ENCODE data around the gene ASZ1.
"Not testable (repeated sequence)": the region's sequence is repeated elsewhere in the genome, so short reads cannot be mapped to it uniquely, and the experiment has no call there.

Gene ASZ1, protein sequence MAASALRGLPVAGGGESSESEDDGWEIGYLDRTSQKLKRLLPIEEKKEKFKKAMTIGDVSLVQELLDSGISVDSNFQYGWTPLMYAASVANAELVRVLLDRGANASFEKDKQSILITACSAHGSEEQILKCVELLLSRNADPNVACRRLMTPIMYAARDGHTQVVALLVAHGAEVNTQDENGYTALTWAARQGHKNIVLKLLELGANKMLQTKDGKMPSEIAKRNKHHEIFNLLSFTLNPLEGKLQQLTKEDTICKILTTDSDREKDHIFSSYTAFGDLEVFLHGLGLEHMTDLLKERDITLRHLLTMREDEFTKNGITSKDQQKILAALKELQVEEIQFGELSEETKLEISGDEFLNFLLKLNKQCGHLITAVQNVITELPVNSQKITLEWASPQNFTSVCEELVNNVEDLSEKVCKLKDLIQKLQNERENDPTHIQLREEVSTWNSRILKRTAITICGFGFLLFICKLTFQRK

GRCh38 chr7:117427258-117427701 lies at the start of gene ASZ1:
ASZ1 (minus strand) TSS chr7:117427493; CDS start chr7:117427460, 33 bp downstream.
- DNase-seq (ENCODE audit: low read depth, low spot score) = no peak

DNA sequence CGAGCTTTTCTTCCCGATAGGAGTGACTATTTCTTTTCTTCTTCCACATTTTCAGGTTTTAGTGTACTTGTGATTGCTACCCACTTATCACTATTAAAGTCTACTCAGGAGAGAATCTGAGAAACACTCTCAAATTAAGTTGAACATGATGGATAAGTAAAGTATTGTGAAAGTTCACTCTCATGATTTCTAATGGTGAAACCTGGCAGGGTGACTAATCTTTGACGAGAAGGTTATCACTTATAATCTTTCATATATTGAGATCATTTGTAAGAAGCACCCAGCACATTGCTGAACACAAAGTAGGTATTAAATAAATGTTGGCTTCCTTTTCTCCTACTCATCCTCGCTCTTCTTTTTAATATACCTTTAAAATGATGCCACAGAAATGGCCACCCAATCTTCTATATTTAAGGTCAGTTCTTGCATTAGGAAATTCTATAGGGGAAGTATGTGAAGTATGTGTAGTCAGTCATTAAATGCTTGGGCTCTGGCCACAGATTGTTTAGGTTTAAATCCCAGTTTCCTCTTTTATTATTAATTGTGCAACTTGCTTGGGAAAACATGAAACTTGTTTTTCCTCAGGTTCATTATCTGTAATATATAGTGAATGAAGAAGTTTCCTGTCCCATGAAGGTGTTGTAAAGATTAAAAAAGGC lies 49.4 kb upstream of the ASZ1 start:
- DNase-seq (ENCODE audit: low read depth, low spot score) = no peak

DNA sequence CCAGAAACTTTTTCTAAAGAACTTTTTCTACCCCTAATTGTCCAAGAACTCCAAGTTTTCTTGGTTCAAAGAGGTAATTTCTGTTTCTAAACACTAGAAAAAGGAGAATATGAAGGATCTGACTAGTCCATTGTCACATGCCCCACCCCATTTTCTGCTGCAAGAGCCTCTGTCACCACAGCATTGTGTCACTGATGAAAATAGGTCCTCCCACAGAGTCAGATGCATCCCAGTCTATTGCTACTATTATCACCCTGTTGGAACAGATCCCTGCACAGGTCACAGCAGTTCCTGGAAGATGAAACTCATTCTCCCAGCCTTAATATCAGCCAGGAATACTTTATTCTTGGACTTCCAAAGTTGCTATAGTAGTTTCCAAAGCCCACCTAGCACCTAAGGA lies 45.0 kb upstream of the ASZ1 start:
- DNase-seq (ENCODE audit: low read depth, low spot score) = no peak

GRCh38 chr7:117470777-117471176 lies 43.5 kb upstream of the ASZ1 start:
- no peak for DNase-seq (ENCODE audit: low read depth, low spot score)

GRCh38 chr7:117468174-117468573 lies 40.9 kb upstream of the ASZ1 start:
- no peak for DNase-seq (ENCODE audit: low read depth, low spot score)

GRCh38 chr7:117460815-117461214 lies 33.5 kb upstream of the ASZ1 start:
- not testable (repeated sequence) for DNase-seq (ENCODE audit: low read depth, low spot score)

DNA sequence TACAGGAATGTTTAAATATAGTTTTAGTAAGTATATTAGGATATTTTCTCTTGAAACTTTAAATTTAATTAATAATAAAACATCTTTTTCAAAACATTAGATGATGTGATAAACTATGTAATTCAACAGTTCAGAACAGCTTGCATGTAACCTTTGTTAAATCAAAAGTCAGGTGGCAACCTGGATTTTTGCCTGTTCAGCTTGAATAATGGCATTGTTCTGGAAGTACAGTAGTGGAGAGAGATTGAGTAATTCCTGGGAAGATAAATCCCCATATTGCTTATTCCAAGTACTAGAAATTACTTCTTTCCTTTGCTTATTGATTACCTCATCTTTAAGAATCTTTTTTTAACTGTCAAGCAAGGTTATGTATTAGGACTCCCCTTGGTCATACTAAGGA lies 32.4 kb upstream of the ASZ1 start:
- DNase-seq (ENCODE audit: low read depth, low spot score) = no peak

GRCh38 chr7:117458977-117459583 lies 31.8 kb upstream of the ASZ1 start:
- DNase-seq (ENCODE audit: low read depth, low spot score) = no peak

GRCh38 chr7:117448655-117449054 lies 21.4 kb upstream of the ASZ1 start:
- DNase-seq (ENCODE audit: low read depth, low spot score) = no peak

GRCh38 chr7:117446220-117446815 lies 19.0 kb upstream of the ASZ1 start:
- DNase-seq (ENCODE audit: low read depth, low spot score) = no peak

DNA sequence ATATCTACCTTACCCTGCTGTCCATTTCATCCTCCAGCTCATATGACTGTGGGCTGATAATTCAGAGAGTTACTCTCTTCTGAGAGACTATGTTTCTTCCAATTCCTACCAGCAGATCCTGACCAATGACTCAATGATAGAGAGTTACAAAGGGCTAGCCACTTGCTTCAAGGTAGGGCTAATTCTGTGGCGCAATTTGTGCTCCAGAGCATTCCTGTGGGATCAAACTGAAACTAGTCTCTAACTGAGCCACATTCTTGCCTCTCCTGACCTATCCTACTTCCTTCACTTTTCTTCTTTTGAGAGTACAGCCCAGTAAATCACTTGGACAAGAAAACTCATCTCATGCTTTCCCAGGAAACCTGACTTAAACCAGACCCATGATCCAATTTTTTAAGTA lies 17.9 kb upstream of the ASZ1 start:
- DNase-seq (ENCODE audit: low read depth, low spot score) = no peak

- no peak for DNase-seq (ENCODE audit: low read depth, low spot score)
Measured at GRCh38 chr7:117444646-117445045, 17.4 kb upstream of the ASZ1 start.

GRCh38 chr7:117435475-117436043 lies 8.3 kb upstream of the ASZ1 start:
- DNase-seq (ENCODE audit: low read depth, low spot score) = no peak

DNA sequence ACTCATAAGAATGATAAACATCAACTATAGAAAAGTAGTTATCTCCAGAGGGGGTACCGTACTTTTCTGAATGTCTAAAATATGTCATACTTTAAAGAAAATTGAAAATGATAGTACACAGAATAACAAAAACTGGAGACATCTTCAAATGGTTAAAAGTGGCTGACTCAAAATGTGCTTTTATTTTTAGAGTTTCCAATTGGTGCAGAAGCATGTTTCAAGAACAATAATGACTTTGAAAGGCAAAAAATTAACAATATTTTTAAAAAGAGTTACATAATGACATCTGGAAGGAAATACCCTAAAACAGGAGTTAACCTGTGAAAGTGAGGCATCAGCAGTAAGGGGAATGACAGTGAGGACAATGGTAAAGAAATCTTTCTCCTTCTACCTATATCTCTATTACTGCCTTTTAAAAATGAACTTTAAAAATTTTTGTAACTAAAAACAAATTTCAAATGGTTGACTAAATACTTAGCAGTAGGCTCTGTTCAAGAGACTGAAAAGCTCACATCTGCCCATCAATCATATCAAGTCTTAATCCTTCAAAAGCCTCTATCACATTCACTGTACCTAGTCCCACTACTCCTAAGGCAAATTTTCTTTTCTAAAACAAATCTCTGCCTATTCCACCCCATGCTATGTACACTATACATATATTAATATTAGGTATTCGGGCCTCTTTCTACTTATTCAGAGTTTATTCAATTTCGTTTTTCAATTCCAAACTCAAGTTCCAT lies 3.0 kb downstream of the ASZ1 start:
- DNase-seq (ENCODE audit: low read depth, low spot score) = no peak

DNA sequence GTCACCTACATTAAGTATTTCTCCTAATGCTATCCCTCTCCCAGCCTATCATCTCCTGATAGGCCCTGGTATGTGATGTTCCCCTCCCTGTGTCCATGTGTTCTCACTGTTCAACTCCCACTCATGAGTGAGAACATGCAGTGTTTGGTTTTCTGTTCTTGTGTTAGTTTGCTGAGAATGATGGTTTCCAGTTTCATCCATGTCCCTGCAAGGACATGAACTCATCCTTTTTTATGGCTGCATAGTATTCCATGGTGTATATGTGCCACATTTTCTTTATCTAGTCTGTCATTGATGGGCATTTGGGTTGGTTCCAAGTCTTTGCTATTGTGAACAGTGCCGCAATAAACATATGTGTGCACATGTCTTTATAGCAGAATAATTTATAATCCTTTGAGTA lies 12.7 kb downstream of the ASZ1 start:
- not testable (repeated sequence) for DNase-seq (ENCODE audit: low read depth, low spot score)

DNA sequence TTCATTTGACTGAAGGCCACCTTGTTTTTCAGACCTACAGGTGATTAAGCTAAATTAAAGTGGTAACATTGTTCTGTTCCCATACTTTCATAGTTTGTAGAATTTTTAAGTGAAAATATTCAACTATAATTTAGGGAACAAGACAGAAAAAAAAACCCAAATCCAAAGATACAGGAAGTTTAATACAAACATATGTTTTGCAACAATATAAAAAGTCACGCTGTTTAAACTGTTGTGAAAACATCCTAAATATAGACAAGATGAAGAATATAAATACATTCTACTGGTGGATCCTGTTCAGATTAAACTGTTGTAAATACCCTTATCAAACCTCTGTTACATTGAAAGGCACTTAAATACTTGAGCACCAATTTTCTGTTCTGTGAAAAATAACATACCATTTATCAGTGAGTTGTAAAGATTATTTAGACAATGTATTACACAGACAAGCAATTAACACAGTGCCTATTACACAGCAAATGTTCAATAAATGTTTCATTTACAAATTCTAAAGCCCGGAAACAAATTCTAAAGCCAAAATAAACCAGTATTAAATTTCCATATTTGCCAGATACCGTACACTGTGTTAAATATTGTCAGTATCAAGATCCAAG lies 14.2 kb downstream of the ASZ1 start:
- no peak for DNase-seq (ENCODE audit: low read depth, low spot score)

GRCh38 chr7:117412390-117412789 lies 14.9 kb downstream of the ASZ1 start:
- DNase-seq (ENCODE audit: low read depth, low spot score) = no peak

GRCh38 chr7:117411539-117411938 lies 15.8 kb downstream of the ASZ1 start:
- DNase-seq (ENCODE audit: low read depth, low spot score) = no peak

DNA sequence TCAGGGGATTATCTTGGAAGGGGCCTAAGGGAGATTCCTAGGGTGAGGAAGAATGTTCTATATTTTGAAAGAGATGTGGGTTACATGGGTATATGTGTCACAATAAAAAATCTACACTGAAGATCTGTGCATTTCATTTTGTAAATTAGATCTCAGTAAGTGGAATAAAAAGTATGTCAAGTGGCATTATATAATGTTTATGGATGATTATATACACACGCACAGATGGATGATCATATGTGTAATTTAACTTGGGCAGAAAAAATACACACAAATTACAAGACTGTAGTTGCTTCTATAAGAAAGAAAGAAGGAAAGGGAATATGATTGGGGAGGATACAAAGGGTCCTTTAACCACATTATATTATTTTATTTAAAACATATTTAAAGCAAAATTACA lies 18.5 kb downstream of the ASZ1 start:
- DNase-seq (ENCODE audit: low read depth, low spot score) = no peak

GRCh38 chr7:117405519-117405918 lies 21.8 kb downstream of the ASZ1 start:
- DNase-seq (ENCODE audit: low read depth, low spot score) = no peak

GRCh38 chr7:117403737-117404136 lies 23.6 kb downstream of the ASZ1 start:
- no peak for DNase-seq (ENCODE audit: low read depth, low spot score)
